ENCODE results near the gene ESF1.
A peak's percentile ranks its signal among the peaks of the same experiment; 100 is the strongest.

The ESF1 gene

GRCh38 chr20:13819885-13820645 lies 35.3 kb upstream of the ESF1 start:
- peak; percentile 42 for TF ChIP-seq CTCF (IDR thresholded peaks at IDR 0.05; ENCODE audit: low read depth, low read length)
- peak; percentile 59 to 71 for DNase-seq (ENCODE audit: low read depth in 2 of 2)
- H3K4me3 ChIP-seq (replicated peaks in 1 of 2; ENCODE audit: low read depth in 2 of 2, low read length in 2 of 2): no peak overlapping the region

GRCh38 chr20:13817342-13817741 lies 32.6 kb upstream of the ESF1 start:
- no peak overlapping the region for H3K4me3 ChIP-seq (replicated peaks in 1 of 2; ENCODE audit: low read depth in 2 of 2, low read length in 2 of 2)
- DNase-seq (ENCODE audit: low read depth in 2 of 2): peak; percentile 10 to 65
- no peak for TF ChIP-seq CTCF (IDR thresholded peaks at IDR 0.05; ENCODE audit: low read depth, low read length)

GRCh38 chr20:13816757-13817156 lies 32.0 kb upstream of the ESF1 start:
- no peak for TF ChIP-seq CTCF (IDR thresholded peaks at IDR 0.05; ENCODE audit: low read depth, low read length)
- no peak overlapping the region for H3K4me3 ChIP-seq (replicated peaks in 1 of 2; ENCODE audit: low read depth in 2 of 2, low read length in 2 of 2)
- DNase-seq (ENCODE audit: low read depth in 2 of 2): no peak

GRCh38 chr20:13814672-13815071 lies 30.0 kb upstream of the ESF1 start:
- no peak for DNase-seq (ENCODE audit: low read depth in 2 of 2)
- TF ChIP-seq CTCF (IDR thresholded peaks at IDR 0.05; ENCODE audit: low read depth, low read length): no peak
- H3K4me3 ChIP-seq (replicated peaks in 1 of 2; ENCODE audit: low read depth in 2 of 2, low read length in 2 of 2): no peak overlapping the region

GRCh38 chr20:13813910-13814309 lies 29.2 kb upstream of the ESF1 start:
- no peak for DNase-seq (ENCODE audit: low read depth in 2 of 2)
- no peak overlapping the region for H3K4me3 ChIP-seq (replicated peaks in 1 of 2; ENCODE audit: low read depth in 2 of 2, low read length in 2 of 2)
- TF ChIP-seq CTCF (IDR thresholded peaks at IDR 0.05; ENCODE audit: low read depth, low read length): no peak

- no peak for TF ChIP-seq CTCF (IDR thresholded peaks at IDR 0.05; ENCODE audit: low read depth, low read length)
- no peak for DNase-seq (ENCODE audit: low read depth in 2 of 2)
- H3K4me3 ChIP-seq (replicated peaks in 1 of 2; ENCODE audit: low read depth in 2 of 2, low read length in 2 of 2): no peak overlapping the region
Measured at GRCh38 chr20:13810446-13810845, 25.7 kb upstream of the ESF1 start.

- no peak overlapping the region for H3K4me3 ChIP-seq (replicated peaks in 1 of 2; ENCODE audit: low read depth in 2 of 2, low read length in 2 of 2)
- TF ChIP-seq CTCF (IDR thresholded peaks at IDR 0.05; ENCODE audit: low read depth, low read length): no peak
- no peak for DNase-seq (ENCODE audit: low read depth in 2 of 2)
Measured at GRCh38 chr20:13809855-13810254, 25.1 kb upstream of the ESF1 start.
